ENCODE measurements around the gene MRPS12. TPM values are rescaled to one million over a fixed set of nuclear protein-coding genes. Genes with fewer than 3 reads are reported as not detected.

The MRPS12 gene
- total and polyA plus RNA-seq, 2 of the 13 experiments (the other 11 are each of a cell fraction or from before 2014, with no cell fraction given): 27.5 to 54.8 TPM

- TF ChIP-seq ZNF350 (CRISPR knock-in tag; IDR thresholded peaks at IDR 0.05; ENCODE audit: borderline replicate concordance, low read depth): peak; percentile 82
- no peak for TF ChIP-seq TERF1 (CRISPR knock-in tag; IDR thresholded peaks at IDR 0.05)
- TF ChIP-seq CBX2 (IDR thresholded peaks at IDR 0.05; ENCODE audit: low read depth, low read length): no peak
- no peak for TF ChIP-seq CBX2 (CRISPR knock-in tag; IDR thresholded peaks at IDR 0.05; ENCODE audit: low read depth)
- no peak for TF ChIP-seq MZF1 (CRISPR knock-in tag; IDR thresholded peaks at IDR 0.05; ENCODE audit: borderline replicate concordance)
- TF ChIP-seq CAMTA2 (CRISPR knock-in tag; IDR thresholded peaks at IDR 0.05; ENCODE audit: borderline replicate concordance): no peak
- TF ChIP-seq, protein P1, sequence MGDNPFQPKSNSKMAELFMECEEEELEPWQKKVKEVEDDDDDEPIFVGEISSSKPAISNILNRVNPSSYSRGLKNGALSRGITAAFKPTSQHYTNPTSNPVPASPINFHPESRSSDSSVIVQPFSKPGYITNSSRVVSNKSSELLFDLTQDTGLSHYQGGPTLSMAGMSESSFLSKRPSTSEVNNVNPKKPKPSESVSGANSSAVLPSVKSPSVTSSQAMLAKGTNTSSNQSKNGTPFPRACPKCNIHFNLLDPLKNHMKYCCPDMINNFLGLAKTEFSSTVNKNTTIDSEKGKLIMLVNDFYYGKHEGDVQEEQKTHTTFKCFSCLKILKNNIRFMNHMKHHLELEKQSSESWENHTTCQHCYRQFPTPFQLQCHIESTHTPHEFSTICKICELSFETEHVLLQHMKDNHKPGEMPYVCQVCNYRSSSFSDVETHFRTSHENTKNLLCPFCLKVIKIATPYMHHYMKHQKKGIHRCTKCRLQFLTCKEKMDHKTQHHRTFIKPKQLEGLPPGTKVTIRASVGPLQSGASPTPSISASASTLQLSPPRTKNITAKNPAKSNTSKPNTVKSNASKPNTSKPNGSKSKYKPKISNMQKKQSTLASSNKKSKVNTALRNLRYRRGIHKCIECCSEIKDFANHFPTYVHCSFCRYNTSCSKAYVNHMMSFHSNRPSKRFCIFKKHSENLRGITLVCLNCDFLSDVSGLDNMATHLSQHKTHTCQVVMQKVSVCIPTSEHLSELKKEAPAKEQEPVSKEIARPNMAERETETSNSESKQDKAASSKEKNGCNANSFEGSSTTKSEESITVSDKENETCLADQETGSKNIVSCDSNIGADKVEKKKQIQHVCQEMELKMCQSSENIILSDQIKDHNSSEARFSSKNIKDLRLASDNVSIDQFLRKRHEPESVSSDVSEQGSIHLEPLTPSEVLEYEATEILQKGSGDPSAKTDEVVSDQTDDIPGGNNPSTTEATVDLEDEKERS (CRISPR knock-in tag; IDR thresholded peaks at IDR 0.05): no peak
- TF ChIP-seq KDM6A (CRISPR knock-in tag; IDR thresholded peaks at IDR 0.05; ENCODE audit: low read depth): no peak
- TF ChIP-seq ARID3A (IDR thresholded peaks at IDR 0.05; ENCODE audit: low read depth, low read length): no peak
- no peak for TF ChIP-seq CBX1 (IDR thresholded peaks at IDR 0.05; ENCODE audit: low read depth)
- TF ChIP-seq ZFP36L2 (CRISPR knock-in tag; IDR thresholded peaks at IDR 0.05): no peak
- TF ChIP-seq LCORL (IDR thresholded peaks at IDR 0.05): no peak
- peak; percentile 52; the same call in 1 of the 2 replicates for TF ChIP-seq LCORL (CRISPR knock-in tag; IDR thresholded peaks at IDR 0.05)
- TF ChIP-seq ZNF607 (CRISPR knock-in tag; IDR thresholded peaks at IDR 0.05; ENCODE audit: borderline replicate concordance): peak; percentile 42; the same call in 1 of the 2 replicates
- no peak for TF ChIP-seq ZBTB44 (CRISPR knock-in tag; IDR thresholded peaks at IDR 0.05)
- TF ChIP-seq, protein P2, sequence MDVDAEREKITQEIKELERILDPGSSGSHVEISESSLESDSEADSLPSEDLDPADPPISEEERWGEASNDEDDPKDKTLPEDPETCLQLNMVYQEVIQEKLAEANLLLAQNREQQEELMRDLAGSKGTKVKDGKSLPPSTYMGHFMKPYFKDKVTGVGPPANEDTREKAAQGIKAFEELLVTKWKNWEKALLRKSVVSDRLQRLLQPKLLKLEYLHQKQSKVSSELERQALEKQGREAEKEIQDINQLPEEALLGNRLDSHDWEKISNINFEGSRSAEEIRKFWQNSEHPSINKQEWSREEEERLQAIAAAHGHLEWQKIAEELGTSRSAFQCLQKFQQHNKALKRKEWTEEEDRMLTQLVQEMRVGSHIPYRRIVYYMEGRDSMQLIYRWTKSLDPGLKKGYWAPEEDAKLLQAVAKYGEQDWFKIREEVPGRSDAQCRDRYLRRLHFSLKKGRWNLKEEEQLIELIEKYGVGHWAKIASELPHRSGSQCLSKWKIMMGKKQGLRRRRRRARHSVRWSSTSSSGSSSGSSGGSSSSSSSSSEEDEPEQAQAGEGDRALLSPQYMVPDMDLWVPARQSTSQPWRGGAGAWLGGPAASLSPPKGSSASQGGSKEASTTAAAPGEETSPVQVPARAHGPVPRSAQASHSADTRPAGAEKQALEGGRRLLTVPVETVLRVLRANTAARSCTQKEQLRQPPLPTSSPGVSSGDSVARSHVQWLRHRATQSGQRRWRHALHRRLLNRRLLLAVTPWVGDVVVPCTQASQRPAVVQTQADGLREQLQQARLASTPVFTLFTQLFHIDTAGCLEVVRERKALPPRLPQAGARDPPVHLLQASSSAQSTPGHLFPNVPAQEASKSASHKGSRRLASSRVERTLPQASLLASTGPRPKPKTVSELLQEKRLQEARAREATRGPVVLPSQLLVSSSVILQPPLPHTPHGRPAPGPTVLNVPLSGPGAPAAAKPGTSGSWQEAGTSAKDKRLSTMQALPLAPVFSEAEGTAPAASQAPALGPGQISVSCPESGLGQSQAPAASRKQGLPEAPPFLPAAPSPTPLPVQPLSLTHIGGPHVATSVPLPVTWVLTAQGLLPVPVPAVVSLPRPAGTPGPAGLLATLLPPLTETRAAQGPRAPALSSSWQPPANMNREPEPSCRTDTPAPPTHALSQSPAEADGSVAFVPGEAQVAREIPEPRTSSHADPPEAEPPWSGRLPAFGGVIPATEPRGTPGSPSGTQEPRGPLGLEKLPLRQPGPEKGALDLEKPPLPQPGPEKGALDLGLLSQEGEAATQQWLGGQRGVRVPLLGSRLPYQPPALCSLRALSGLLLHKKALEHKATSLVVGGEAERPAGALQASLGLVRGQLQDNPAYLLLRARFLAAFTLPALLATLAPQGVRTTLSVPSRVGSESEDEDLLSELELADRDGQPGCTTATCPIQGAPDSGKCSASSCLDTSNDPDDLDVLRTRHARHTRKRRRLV (CRISPR knock-in tag; IDR thresholded peaks at IDR 0.05): peak; percentile 74; the same call in 1 of the 2 replicates
Observed at GRCh38 chr19:38899447-38900201, 31.1 kb upstream of the MRPS12 start, which contains the start of the genes NFKBIB and SIRT2 (continued).
